ENCODE results near the gene HS1BP3.

HS1BP3 gene

DNA sequence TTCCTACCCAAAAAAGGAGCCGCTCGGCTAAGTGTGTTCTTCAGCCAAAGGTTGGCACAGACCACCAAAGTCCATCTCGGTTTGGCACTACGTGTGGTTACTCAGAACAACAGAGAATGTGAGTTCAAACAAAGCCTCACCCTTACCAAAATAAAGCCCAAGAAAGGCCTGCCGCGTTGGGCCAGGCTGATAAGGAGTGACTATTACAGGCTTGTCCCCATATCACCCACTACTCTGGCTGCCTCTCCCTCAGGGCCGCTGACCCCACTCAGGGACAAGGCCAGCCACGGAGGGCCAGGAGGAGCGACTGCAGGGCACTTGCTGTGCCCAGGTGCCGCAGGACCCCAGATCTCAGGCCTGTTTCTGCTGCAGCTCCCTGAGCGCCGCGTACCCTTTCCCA is 13.8 kb downstream of the HS1BP3 start:
- Histone ChIP-seq H3K27ac (no peak overlapping the region), H3K4me3 (ENCODE audit: low read depth, low read length) (no peak overlapping the region), H2AFZ (no peak overlapping the region), H3K79me2 (peaks cover 5% of the 10 kb centered on the region), H3K27me3 (ENCODE audit: control insufficient read depth, insufficient read depth, low read length) (no peaks in the 10 kb centered on the region), H3K9ac (no peak overlapping the region), H3K4me2 (ENCODE audit: low read length) (no peak overlapping the region), H3K36me3 (ENCODE audit: control insufficient read depth, insufficient read depth, low read length) (no peaks in the 10 kb centered on the region), H3K9me3 (ENCODE audit: control insufficient read depth, low read length) (no peaks in the 10 kb centered on the region), H3K4me1 (peaks cover 4% of the 10 kb centered on the region)
- TF ChIP-seq, protein P1, sequence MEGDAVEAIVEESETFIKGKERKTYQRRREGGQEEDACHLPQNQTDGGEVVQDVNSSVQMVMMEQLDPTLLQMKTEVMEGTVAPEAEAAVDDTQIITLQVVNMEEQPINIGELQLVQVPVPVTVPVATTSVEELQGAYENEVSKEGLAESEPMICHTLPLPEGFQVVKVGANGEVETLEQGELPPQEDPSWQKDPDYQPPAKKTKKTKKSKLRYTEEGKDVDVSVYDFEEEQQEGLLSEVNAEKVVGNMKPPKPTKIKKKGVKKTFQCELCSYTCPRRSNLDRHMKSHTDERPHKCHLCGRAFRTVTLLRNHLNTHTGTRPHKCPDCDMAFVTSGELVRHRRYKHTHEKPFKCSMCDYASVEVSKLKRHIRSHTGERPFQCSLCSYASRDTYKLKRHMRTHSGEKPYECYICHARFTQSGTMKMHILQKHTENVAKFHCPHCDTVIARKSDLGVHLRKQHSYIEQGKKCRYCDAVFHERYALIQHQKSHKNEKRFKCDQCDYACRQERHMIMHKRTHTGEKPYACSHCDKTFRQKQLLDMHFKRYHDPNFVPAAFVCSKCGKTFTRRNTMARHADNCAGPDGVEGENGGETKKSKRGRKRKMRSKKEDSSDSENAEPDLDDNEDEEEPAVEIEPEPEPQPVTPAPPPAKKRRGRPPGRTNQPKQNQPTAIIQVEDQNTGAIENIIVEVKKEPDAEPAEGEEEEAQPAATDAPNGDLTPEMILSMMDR (IDR thresholded peaks at IDR 0.05) = no peak

DNA sequence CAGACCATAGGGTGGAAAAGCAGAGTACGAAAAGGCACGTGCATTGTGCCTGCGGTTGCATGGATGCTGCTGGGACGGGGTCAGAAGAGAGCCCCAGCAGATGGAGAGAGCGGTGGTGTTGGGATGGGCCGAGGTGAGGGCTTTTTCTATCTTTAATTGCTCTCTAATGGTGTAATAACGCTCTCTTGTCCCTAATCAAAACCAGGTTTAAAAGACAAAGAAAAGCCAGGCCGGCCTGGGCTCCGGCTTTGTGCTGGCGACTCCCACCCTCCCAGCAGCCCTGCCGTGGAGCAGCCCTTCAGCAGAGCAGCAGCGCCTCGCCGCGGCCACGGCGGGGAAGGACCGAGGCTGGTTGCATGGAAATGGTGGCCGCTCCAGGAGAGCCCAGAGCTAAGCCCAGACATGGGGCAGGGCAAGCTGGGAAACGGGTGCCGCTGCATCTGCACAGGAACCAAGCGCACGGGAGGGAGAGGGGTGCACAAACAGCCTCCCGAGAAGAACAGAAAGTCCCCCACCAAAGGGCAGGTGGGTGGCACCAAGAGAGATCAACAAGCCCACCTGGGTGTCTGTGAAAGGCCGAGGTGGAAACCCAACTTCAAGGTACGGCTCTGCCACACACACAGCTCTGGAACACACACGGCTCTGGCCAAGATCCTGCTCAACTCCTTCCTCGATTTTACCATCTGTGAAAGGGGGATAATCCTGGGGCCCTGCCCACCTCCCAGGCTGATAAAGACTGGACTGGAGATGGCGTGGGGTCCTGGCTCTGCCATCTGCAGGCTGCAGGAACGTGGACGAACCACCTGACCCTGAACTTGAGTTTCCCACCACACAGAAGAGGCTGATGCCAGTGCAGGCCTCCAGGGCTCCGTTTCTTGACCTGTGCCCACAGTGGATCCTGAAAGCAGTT is 15.0 kb downstream of the HS1BP3 start:
- Histone ChIP-seq H3K4me3 (ENCODE audit: low read depth, low read length) (no peak overlapping the region), H2AFZ (peak overlapping the region; percentile 25), H3K27me3 (ENCODE audit: control insufficient read depth, insufficient read depth, low read length) (no peaks in the 10 kb centered on the region), H3K9me3 (ENCODE audit: control insufficient read depth, low read length) (no peaks in the 10 kb centered on the region), H3K4me2 (ENCODE audit: low read length) (no peak overlapping the region), H3K9ac (no peak overlapping the region), H3K36me3 (ENCODE audit: control insufficient read depth, insufficient read depth, low read length) (no peaks in the 10 kb centered on the region), H3K79me2 (peaks cover 5% of the 10 kb centered on the region), H3K27ac (peak overlapping the region; percentile 3), H3K4me1 (peaks cover 4% of the 10 kb centered on the region)
- TF ChIP-seq, protein P1 (IDR thresholded peaks at IDR 0.05) = peak; percentile 86

DNA sequence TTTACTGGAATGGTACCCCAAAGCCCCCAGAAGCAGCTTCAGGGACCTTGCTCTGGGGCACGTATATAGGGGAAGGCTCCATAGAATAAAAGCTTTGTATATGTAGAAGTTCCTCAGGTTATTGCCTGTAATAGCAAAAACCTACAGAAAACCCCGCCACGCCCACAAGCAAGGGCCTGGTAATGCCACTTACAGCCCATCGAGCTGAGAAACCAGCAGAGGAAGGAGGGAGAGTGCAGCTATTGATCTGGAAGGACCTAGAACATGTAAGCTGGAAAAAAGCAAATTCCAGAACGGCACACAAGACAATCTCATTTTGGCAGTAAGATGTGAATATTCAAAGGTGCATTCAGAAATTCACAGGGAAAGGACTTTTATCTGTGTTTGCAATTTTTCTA is 15.8 kb downstream of the HS1BP3 start:
- Histone ChIP-seq H3K79me2 (peaks cover 5% of the 10 kb centered on the region), H3K36me3 (ENCODE audit: control insufficient read depth, insufficient read depth, low read length) (no peaks in the 10 kb centered on the region), H3K4me2 (ENCODE audit: low read length) (no peak overlapping the region), H3K27me3 (ENCODE audit: control insufficient read depth, insufficient read depth, low read length) (no peaks in the 10 kb centered on the region), H3K9me3 (ENCODE audit: control insufficient read depth, low read length) (no peaks in the 10 kb centered on the region), H3K27ac (no peak overlapping the region), H3K9ac (no peak overlapping the region), H2AFZ (no peak overlapping the region), H3K4me3 (ENCODE audit: low read depth, low read length) (no peak overlapping the region), H3K4me1 (peaks cover 4% of the 10 kb centered on the region)
- TF ChIP-seq, protein P1 (IDR thresholded peaks at IDR 0.05) = no peak

DNA sequence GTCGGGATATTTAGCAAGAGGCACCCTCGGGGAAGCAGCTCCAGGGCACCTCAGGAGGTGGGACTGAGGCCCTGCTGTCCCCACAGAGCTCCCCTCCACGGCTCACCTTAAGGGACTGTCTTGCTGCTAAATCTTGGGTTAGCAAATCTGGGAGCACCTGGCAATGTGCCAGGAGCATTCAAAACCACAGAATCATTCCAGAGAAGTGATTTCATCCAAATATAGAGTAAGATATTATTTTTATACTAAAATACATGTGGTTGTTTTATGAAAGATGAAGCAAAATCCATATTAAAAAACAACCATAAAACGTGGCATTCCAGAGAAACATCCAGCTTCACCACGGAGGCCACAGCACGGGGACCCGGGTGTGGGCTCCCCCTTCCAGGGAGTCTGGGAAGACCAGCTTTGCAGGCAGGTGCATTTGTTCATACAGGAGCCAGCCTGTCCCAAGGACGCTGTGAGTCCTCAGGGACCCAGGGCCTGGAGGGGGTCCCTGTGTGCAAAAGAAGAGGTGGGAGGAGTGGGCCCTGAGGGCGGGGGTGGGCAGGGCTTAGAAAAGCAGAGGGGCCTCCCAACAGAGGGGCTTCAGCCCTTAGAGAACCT is 16.3 kb downstream of the HS1BP3 start:
- Histone ChIP-seq H2AFZ (no peak overlapping the region), H3K9me3 (ENCODE audit: control insufficient read depth, low read length) (no peaks in the 10 kb centered on the region), H3K9ac (no peak overlapping the region), H3K4me2 (ENCODE audit: low read length) (no peak overlapping the region), H3K4me3 (ENCODE audit: low read depth, low read length) (no peak overlapping the region), H3K27me3 (ENCODE audit: control insufficient read depth, insufficient read depth, low read length) (no peaks in the 10 kb centered on the region), H3K4me1 (peaks cover 4% of the 10 kb centered on the region), H3K36me3 (ENCODE audit: control insufficient read depth, insufficient read depth, low read length) (no peaks in the 10 kb centered on the region), H3K79me2 (peaks cover 5% of the 10 kb centered on the region), H3K27ac (no peak overlapping the region)
- TF ChIP-seq, protein P1 (IDR thresholded peaks at IDR 0.05) = no peak
